Measurements from ENCODE around the gene ZNF197. TPM values are rescaled to one million over a fixed set of nuclear protein-coding genes. Genes with fewer than 3 reads are reported as not detected.

ZNF197 gene
- total and polyA plus RNA-seq, 10 of the 15 experiments (the other 5 are each of a cell fraction or from before 2014, with no cell fraction given): 3.2 to 16.6 (median 9.7) TPM

GRCh38 chr3:44687898-44688297, 63.1 kb downstream of the ZNF197 start (continued):
- TF ChIP-seq CUX1 (IDR thresholded peaks at IDR 0.05; ENCODE audit: insufficient replicate concordance, low read depth, low read length): no peak

Other genes with a start within 250 kb of the ZNF197 start
Only the 7 nearest of the 10 such genes appear.
- gene ZKSCAN7, start 69.8 kb upstream of the ZNF197 start, total RNA-seq (2014; rRNA removed): 4.9 and 6.0 TPM in 2 replicates
- 3.5 and 3.6 TPM in 2 replicates for gene ZKSCAN7, start 69.8 kb upstream of the ZNF197 start, total RNA-seq (2014; rRNA removed; fragmentation: Illumina TruSeq; extraction: Trizol)
- gene ZKSCAN7, start 69.8 kb upstream of the ZNF197 start, total RNA-seq (2021): 3.6 and 4.6 TPM in 2 replicates
- gene ZKSCAN7, start 69.8 kb upstream of the ZNF197 start, polyA plus RNA-seq (2011; rRNA removed): 3.0 and 3.1 TPM in 2 replicates
- 3.7 and 4.5 TPM in 2 replicates for gene ZKSCAN7, start 69.8 kb upstream of the ZNF197 start, polyA plus RNA-seq (2014; fragmentation: Illumina TruSeq; extraction: Trizol)
- gene ZKSCAN7, start 69.8 kb upstream of the ZNF197 start, polyA plus RNA-seq (2014; fragmentation: Nextera tagmentation; extraction: Ambion mirVana): under 1 TPM; 0.77 to 0.88 TPM
- 2.5 and 5.4 TPM in 2 replicates for gene ZKSCAN7, start 69.8 kb upstream of the ZNF197 start, polyA plus RNA-seq (2014; rRNA removed)
- 1 to 10 TPM; 2.3 to 3.4 TPM for gene ZKSCAN7, start 69.8 kb upstream of the ZNF197 start, polyA plus RNA-seq (2016; fragmentation: Nextera tagmentation; extraction: Ambion mirVana)
- gene ZNF660, start 40.1 kb upstream of the ZNF197 start, total RNA-seq (2014; rRNA removed): 1.1 and 1.3 TPM in 2 replicates
- gene ZNF660, start 40.1 kb upstream of the ZNF197 start, total RNA-seq (2014; rRNA removed; fragmentation: Illumina TruSeq; extraction: Trizol): 2.1 and 2.9 TPM in 2 replicates
- 2.4 and 2.9 TPM in 2 replicates for gene ZNF660, start 40.1 kb upstream of the ZNF197 start, total RNA-seq (2021)
- 1.7 and 3.2 TPM in 2 replicates for gene ZNF660, start 40.1 kb upstream of the ZNF197 start, polyA plus RNA-seq (2011; rRNA removed)
- gene ZNF660, start 40.1 kb upstream of the ZNF197 start, polyA plus RNA-seq (2014; fragmentation: Illumina TruSeq; extraction: Trizol): 1.5 and 3.4 TPM in 2 replicates
- gene ZNF660, start 40.1 kb upstream of the ZNF197 start, polyA plus RNA-seq (2014; fragmentation: Nextera tagmentation; extraction: Ambion mirVana): 1 to 10 TPM in 1 of 2 experiments, under 1 TPM in 1; 0.62 to 2.0 TPM
- 0.77 and 1.5 TPM in 2 replicates for gene ZNF660, start 40.1 kb upstream of the ZNF197 start, polyA plus RNA-seq (2014; rRNA removed)
- 1 to 10 TPM; 1.7 to 2.6 TPM for gene ZNF660, start 40.1 kb upstream of the ZNF197 start, polyA plus RNA-seq (2016; fragmentation: Nextera tagmentation; extraction: Ambion mirVana)
- gene ZNF35, start 23.7 kb downstream of the ZNF197 start, total RNA-seq (2014; rRNA removed): 12.4 and 14.3 TPM in 2 replicates
- 21.1 and 21.2 TPM in 2 replicates for gene ZNF35, start 23.7 kb downstream of the ZNF197 start, total RNA-seq (2014; rRNA removed; fragmentation: Illumina TruSeq; extraction: Trizol)
- gene ZNF35, start 23.7 kb downstream of the ZNF197 start, total RNA-seq (2021): 15.2 and 18.2 TPM in 2 replicates
- gene ZNF35, start 23.7 kb downstream of the ZNF197 start, polyA plus RNA-seq (2011; rRNA removed): 9.3 and 10.1 TPM in 2 replicates
- 16.9 and 17.4 TPM in 2 replicates for gene ZNF35, start 23.7 kb downstream of the ZNF197 start, polyA plus RNA-seq (2014; fragmentation: Illumina TruSeq; extraction: Trizol)
- gene ZNF35, start 23.7 kb downstream of the ZNF197 start, polyA plus RNA-seq (2014; fragmentation: Nextera tagmentation; extraction: Ambion mirVana): 10 to 100 TPM; 14.3 to 14.7 TPM
- gene ZNF35, start 23.7 kb downstream of the ZNF197 start, polyA plus RNA-seq (2014; rRNA removed): 7.0 and 10.0 TPM in 2 replicates
- 10 to 100 TPM; 10.8 to 12.3 TPM for gene ZNF35, start 23.7 kb downstream of the ZNF197 start, polyA plus RNA-seq (2016; fragmentation: Nextera tagmentation; extraction: Ambion mirVana)
- 0.96 and 1.5 TPM in 2 replicates for gene ZNF502, start 87.6 kb downstream of the ZNF197 start, total RNA-seq (2014; rRNA removed)
- 1.6 and 1.8 TPM in 2 replicates for gene ZNF502, start 87.6 kb downstream of the ZNF197 start, total RNA-seq (2014; rRNA removed; fragmentation: Illumina TruSeq; extraction: Trizol)
- gene ZNF502, start 87.6 kb downstream of the ZNF197 start, total RNA-seq (2021): 1.2 and 1.4 TPM in 2 replicates
- gene ZNF502, start 87.6 kb downstream of the ZNF197 start, polyA plus RNA-seq (2011; rRNA removed): 0.39 and 0.50 TPM in 2 replicates
- gene ZNF502, start 87.6 kb downstream of the ZNF197 start, polyA plus RNA-seq (2014; fragmentation: Illumina TruSeq; extraction: Trizol): 1.2 and 1.6 TPM in 2 replicates
- gene ZNF502, start 87.6 kb downstream of the ZNF197 start, polyA plus RNA-seq (2014; fragmentation: Nextera tagmentation; extraction: Ambion mirVana): 1 to 10 TPM in 1 of 2 experiments, under 1 TPM in 1; 0.84 to 1.0 TPM
- gene ZNF502, start 87.6 kb downstream of the ZNF197 start, polyA plus RNA-seq (2014; rRNA removed): 0.61 and 0.69 TPM in 2 replicates
- gene ZNF502, start 87.6 kb downstream of the ZNF197 start, polyA plus RNA-seq (2016; fragmentation: Nextera tagmentation; extraction: Ambion mirVana): 1 to 10 TPM; 1.3 to 1.7 TPM
- 2.8 and 3.2 TPM in 2 replicates for gene ZNF501, start 104.6 kb downstream of the ZNF197 start, total RNA-seq (2014; rRNA removed)
- gene ZNF501, start 104.6 kb downstream of the ZNF197 start, total RNA-seq (2014; rRNA removed; fragmentation: Illumina TruSeq; extraction: Trizol): 1.5 and 1.9 TPM in 2 replicates
- gene ZNF501, start 104.6 kb downstream of the ZNF197 start, total RNA-seq (2021): 1.8 and 2.0 TPM in 2 replicates
- gene ZNF501, start 104.6 kb downstream of the ZNF197 start, polyA plus RNA-seq (2011; rRNA removed): 3.8 and 5.5 TPM in 2 replicates
- gene ZNF501, start 104.6 kb downstream of the ZNF197 start, polyA plus RNA-seq (2014; fragmentation: Illumina TruSeq; extraction: Trizol): 1.3 and 2.1 TPM in 2 replicates
- gene ZNF501, start 104.6 kb downstream of the ZNF197 start, polyA plus RNA-seq (2014; fragmentation: Nextera tagmentation; extraction: Ambion mirVana): under 1 TPM; 0.35 to 0.40 TPM
- gene ZNF501, start 104.6 kb downstream of the ZNF197 start, polyA plus RNA-seq (2014; rRNA removed): 1.6 TPM in 2 replicates
- 1 to 10 TPM; 1.7 TPM for gene ZNF501, start 104.6 kb downstream of the ZNF197 start, polyA plus RNA-seq (2016; fragmentation: Nextera tagmentation; extraction: Ambion mirVana)
- gene KIAA1143, start 136.6 kb downstream of the ZNF197 start, total RNA-seq (2014; rRNA removed): 25.3 and 28.7 TPM in 2 replicates
- gene KIAA1143, start 136.6 kb downstream of the ZNF197 start, total RNA-seq (2014; rRNA removed; fragmentation: Illumina TruSeq; extraction: Trizol): 35.1 and 37.6 TPM in 2 replicates
- 26.6 and 29.7 TPM in 2 replicates for gene KIAA1143, start 136.6 kb downstream of the ZNF197 start, total RNA-seq (2021)
- gene KIAA1143, start 136.6 kb downstream of the ZNF197 start, polyA plus RNA-seq (2011; rRNA removed): 19.3 and 30.8 TPM in 2 replicates
- gene KIAA1143, start 136.6 kb downstream of the ZNF197 start, polyA plus RNA-seq (2014; fragmentation: Illumina TruSeq; extraction: Trizol): 34.8 and 47.1 TPM in 2 replicates
- 10 to 100 TPM; 22.5 to 27.1 TPM for gene KIAA1143, start 136.6 kb downstream of the ZNF197 start, polyA plus RNA-seq (2014; fragmentation: Nextera tagmentation; extraction: Ambion mirVana)
- 10.8 and 11.4 TPM in 2 replicates for gene KIAA1143, start 136.6 kb downstream of the ZNF197 start, polyA plus RNA-seq (2014; rRNA removed)
- 10 to 100 TPM; 30.8 to 31.6 TPM for gene KIAA1143, start 136.6 kb downstream of the ZNF197 start, polyA plus RNA-seq (2016; fragmentation: Nextera tagmentation; extraction: Ambion mirVana)
- 24.0 and 25.2 TPM in 2 replicates for gene KIF15, start 136.8 kb downstream of the ZNF197 start, total RNA-seq (2014; rRNA removed)
- gene KIF15, start 136.8 kb downstream of the ZNF197 start, total RNA-seq (2014; rRNA removed; fragmentation: Illumina TruSeq; extraction: Trizol): 50.1 and 51.8 TPM in 2 replicates
- 25.7 and 29.3 TPM in 2 replicates for gene KIF15, start 136.8 kb downstream of the ZNF197 start, total RNA-seq (2021)
- gene KIF15, start 136.8 kb downstream of the ZNF197 start, polyA plus RNA-seq (2011; rRNA removed): 25.8 and 44.2 TPM in 2 replicates
- gene KIF15, start 136.8 kb downstream of the ZNF197 start, polyA plus RNA-seq (2014; fragmentation: Illumina TruSeq; extraction: Trizol): 42.2 and 45.4 TPM in 2 replicates
- 10 to 100 TPM; 12.3 to 16.3 TPM for gene KIF15, start 136.8 kb downstream of the ZNF197 start, polyA plus RNA-seq (2014; fragmentation: Nextera tagmentation; extraction: Ambion mirVana)
- 14.4 and 23.1 TPM in 2 replicates for gene KIF15, start 136.8 kb downstream of the ZNF197 start, polyA plus RNA-seq (2014; rRNA removed)
- gene KIF15, start 136.8 kb downstream of the ZNF197 start, polyA plus RNA-seq (2016; fragmentation: Nextera tagmentation; extraction: Ambion mirVana): 10 to 100 TPM; 26.2 to 34.0 TPM

Data from GM12878 (cell line).